ENCODE data around the gene MMD2. TPM values are rescaled to one million over a fixed set of nuclear protein-coding genes. Genes with fewer than 3 reads are reported as not detected.
A peak's percentile ranks its signal among the peaks of the same experiment; 100 is the strongest.
"Not testable (repeated sequence)": the region's sequence is repeated elsewhere in the genome, so short reads cannot be mapped to it uniquely, and the experiment has no call there.

The MMD2 gene
- total RNA-seq, 1 experiment from 2014 or later: not detected

GRCh38 chr7:4993471-4993870 is 34.5 kb upstream of the MMD2 start:
- peaks cover 4% of the 10 kb centered on the region for H3K36me3 ChIP-seq (ENCODE audit: control insufficient read depth, insufficient read depth, low read length)
- no peaks in the 10 kb centered on the region for H3K9me3 Mint-ChIP-seq (ENCODE audit: unreplicated experiment)

GRCh38 chr7:4982741-4983140 is 23.8 kb upstream of the MMD2 start:
- H3K4me3 ChIP-seq (ENCODE audit: low read depth, low read length); POLR2A ChIA-PET; H3K4me1 Mint-ChIP-seq (ENCODE audit: low read depth, unreplicated experiment); H3K27me3 Mint-ChIP-seq (ENCODE audit: insufficient read depth, unreplicated experiment); H3K4me3 Mint-ChIP-seq (ENCODE audit: unreplicated experiment); H3K27me3 ChIP-seq (replicated peaks; ENCODE audit: control insufficient read depth, insufficient read depth, low read length); CTCF ChIA-PET; H3K27ac Mint-ChIP-seq (ENCODE audit: unreplicated experiment); intact Hi-C loops (cut with micrococcal nuclease; ENCODE audit: unreplicated experiment); H3K9me3 ChIP-seq; DNase-seq; H3K9me3 Mint-ChIP-seq (ENCODE audit: unreplicated experiment); BruUV-seq (replicated peaks); H3K36me3 ChIP-seq (ENCODE audit: control insufficient read depth, insufficient read depth, low read length); H3K4me1 ChIP-seq: not testable (repeated sequence)
- H3K36me3 Mint-ChIP-seq (ENCODE audit: insufficient read depth, unreplicated experiment): peaks cover 71% of the 10 kb centered on the region

More at GRCh38 chr7:4993471-4993870, 34.5 kb upstream of the MMD2 start:
- Histone ChIP-seq H3K4me1 (no peaks in the 10 kb centered on the region), H3K9me3 (no peaks in the 10 kb centered on the region), H3K4me3 (ENCODE audit: low read depth, low read length) (no peak overlapping the region), H3K27me3 (replicated peaks; ENCODE audit: control insufficient read depth, insufficient read depth, low read length) (no peaks in the 10 kb centered on the region)
- Mint-ChIP-seq H3K27ac (ENCODE audit: unreplicated experiment) (no peak overlapping the region), H3K4me1 (ENCODE audit: low read depth, unreplicated experiment) (no peaks in the 10 kb centered on the region), H3K36me3 (ENCODE audit: insufficient read depth, unreplicated experiment) (peaks cover 41% of the 10 kb centered on the region), H3K27me3 (ENCODE audit: insufficient read depth, unreplicated experiment) (no peaks in the 10 kb centered on the region), H3K4me3 (ENCODE audit: unreplicated experiment) (no peak overlapping the region)
- intact Hi-C loops (cut with micrococcal nuclease; ENCODE audit: unreplicated experiment): no loop called here
- ChIA-PET POLR2A (no interaction called here), CTCF (no interaction called here)
- DNase-seq: no peak
- no TSS peak for BruUV-seq (replicated peaks)
- TF ChIP-seq, protein P1, sequence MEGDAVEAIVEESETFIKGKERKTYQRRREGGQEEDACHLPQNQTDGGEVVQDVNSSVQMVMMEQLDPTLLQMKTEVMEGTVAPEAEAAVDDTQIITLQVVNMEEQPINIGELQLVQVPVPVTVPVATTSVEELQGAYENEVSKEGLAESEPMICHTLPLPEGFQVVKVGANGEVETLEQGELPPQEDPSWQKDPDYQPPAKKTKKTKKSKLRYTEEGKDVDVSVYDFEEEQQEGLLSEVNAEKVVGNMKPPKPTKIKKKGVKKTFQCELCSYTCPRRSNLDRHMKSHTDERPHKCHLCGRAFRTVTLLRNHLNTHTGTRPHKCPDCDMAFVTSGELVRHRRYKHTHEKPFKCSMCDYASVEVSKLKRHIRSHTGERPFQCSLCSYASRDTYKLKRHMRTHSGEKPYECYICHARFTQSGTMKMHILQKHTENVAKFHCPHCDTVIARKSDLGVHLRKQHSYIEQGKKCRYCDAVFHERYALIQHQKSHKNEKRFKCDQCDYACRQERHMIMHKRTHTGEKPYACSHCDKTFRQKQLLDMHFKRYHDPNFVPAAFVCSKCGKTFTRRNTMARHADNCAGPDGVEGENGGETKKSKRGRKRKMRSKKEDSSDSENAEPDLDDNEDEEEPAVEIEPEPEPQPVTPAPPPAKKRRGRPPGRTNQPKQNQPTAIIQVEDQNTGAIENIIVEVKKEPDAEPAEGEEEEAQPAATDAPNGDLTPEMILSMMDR (IDR thresholded peaks at IDR 0.05; ENCODE audit: insufficient read depth in 1 of 2, low read depth in 1 of 2, low read length in 1 of 2, severe bottlenecking in 1 of 2, unreplicated experiment in 1 of 2): no peak

DNA sequence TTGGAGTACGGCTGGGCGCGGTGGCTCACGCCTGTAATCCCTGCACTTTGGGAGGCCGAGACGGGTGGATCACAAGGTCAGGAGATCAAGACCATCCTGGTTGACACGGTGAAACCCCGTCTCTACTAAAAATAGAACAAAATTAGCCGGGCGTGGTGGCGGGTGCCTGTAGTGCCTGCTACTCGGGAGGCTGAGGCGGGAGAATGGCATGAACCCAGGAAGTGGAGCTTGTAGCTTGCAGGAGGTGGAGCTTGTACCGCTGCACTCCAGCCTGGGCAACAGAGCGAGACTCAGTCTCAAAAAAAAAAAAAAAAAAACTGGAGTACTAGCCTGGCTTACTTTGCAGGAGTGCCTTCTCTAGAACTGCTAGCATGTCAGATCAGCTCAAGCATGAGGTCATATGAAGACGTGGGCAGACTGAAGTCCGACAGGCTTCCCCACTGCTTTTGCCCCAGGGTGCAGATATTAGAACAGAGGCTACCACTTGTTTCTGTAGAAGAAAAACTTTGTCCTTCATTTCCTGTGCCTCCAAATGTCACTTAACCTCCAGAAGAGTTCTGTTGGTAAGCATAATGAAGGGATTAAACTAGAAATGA is 22.4 kb upstream of the MMD2 start:
- peaks cover 65% of the 10 kb centered on the region for H3K36me3 Mint-ChIP-seq (ENCODE audit: insufficient read depth, unreplicated experiment)
- H3K27ac Mint-ChIP-seq (ENCODE audit: unreplicated experiment); H3K4me3 ChIP-seq (ENCODE audit: low read depth, low read length); CTCF ChIA-PET; H3K9me3 ChIP-seq; H3K36me3 ChIP-seq (ENCODE audit: control insufficient read depth, insufficient read depth, low read length); intact Hi-C loops (cut with micrococcal nuclease; ENCODE audit: unreplicated experiment); H3K27me3 Mint-ChIP-seq (ENCODE audit: insufficient read depth, unreplicated experiment); H3K4me3 Mint-ChIP-seq (ENCODE audit: unreplicated experiment); POLR2A ChIA-PET; DNase-seq; BruUV-seq (replicated peaks); H3K4me1 Mint-ChIP-seq (ENCODE audit: low read depth, unreplicated experiment); H3K9me3 Mint-ChIP-seq (ENCODE audit: unreplicated experiment); H3K4me1 ChIP-seq; H3K27me3 ChIP-seq (replicated peaks; ENCODE audit: control insufficient read depth, insufficient read depth, low read length): not testable (repeated sequence)

DNA sequence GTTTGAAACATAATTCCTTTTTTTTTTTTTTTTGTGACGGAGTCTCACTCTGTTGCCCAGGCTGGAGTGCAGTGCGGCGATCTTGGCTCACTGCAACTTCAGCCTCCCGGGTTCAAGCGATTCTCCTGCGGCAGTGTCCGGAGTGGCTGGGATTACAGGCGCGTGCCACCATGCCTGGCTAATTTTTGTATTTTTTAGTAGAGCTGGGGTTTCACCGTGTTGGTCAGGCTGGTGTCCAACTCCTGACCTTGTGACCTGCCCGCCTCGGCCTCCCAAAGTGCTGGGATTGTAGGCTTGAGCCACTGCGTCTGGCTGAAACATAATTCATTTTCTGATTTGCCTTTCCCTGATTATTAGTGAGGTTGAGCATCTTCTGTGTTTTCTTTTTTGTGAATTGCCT is 16.6 kb upstream of the MMD2 start:
- H3K27me3 ChIP-seq (replicated peaks; ENCODE audit: control insufficient read depth, insufficient read depth, low read length); intact Hi-C loops (cut with micrococcal nuclease; ENCODE audit: unreplicated experiment); H3K4me3 ChIP-seq (ENCODE audit: low read depth, low read length); H3K4me1 Mint-ChIP-seq (ENCODE audit: low read depth, unreplicated experiment); POLR2A ChIA-PET; H3K9me3 Mint-ChIP-seq (ENCODE audit: unreplicated experiment); H3K27me3 Mint-ChIP-seq (ENCODE audit: insufficient read depth, unreplicated experiment); DNase-seq; H3K4me1 ChIP-seq; H3K36me3 ChIP-seq (ENCODE audit: control insufficient read depth, insufficient read depth, low read length); CTCF ChIA-PET; H3K27ac Mint-ChIP-seq (ENCODE audit: unreplicated experiment); BruUV-seq (replicated peaks); H3K9me3 ChIP-seq: not testable (repeated sequence)
- peaks cover 47% of the 10 kb centered on the region for H3K36me3 Mint-ChIP-seq (ENCODE audit: insufficient read depth, unreplicated experiment)
- H3K4me3 Mint-ChIP-seq (ENCODE audit: unreplicated experiment): peak overlapping the region; percentile 93

All from Caco-2 (cell line).